ENCODE data around the gene PEAR1.

The PEAR1 gene

GRCh38 chr1:156845953-156846545 lies 47.5 kb upstream of the PEAR1 start:
- no peak for DNase-seq

GRCh38 chr1:156846643-156847042 lies 46.9 kb upstream of the PEAR1 start:
- TF ChIP-seq CTCF (IDR thresholded peaks at IDR 0.05; ENCODE audit: low read depth, low read length): no peak

More at GRCh38 chr1:156845953-156846545, 47.5 kb upstream of the PEAR1 start:
- Histone ChIP-seq H3K27ac (no peak overlapping the region), H3K4me3 (ENCODE audit: low read depth, low read length) (no peak overlapping the region), H3K36me3 (no peaks in the 10 kb centered on the region), H3K27me3 (ENCODE audit: insufficient read depth, low read depth, severe bottlenecking) (no peaks in the 10 kb centered on the region), H3K9me3 (ENCODE audit: severe bottlenecking) (no peaks in the 10 kb centered on the region)
- no peak for TF ChIP-seq CTCF (IDR thresholded peaks at IDR 0.05; ENCODE audit: low read depth, low read length)

GRCh38 chr1:156847591-156848460 lies 45.7 kb upstream of the PEAR1 start:
- H3K27ac ChIP-seq: no peak overlapping the region
- no peaks in the 10 kb centered on the region for H3K9me3 ChIP-seq (ENCODE audit: severe bottlenecking)
- no peak for DNase-seq
- no peaks in the 10 kb centered on the region for H3K27me3 ChIP-seq (ENCODE audit: insufficient read depth, low read depth, severe bottlenecking)
- no peak overlapping the region for H3K4me3 ChIP-seq (ENCODE audit: low read depth, low read length)
- TF ChIP-seq CTCF (IDR thresholded peaks at IDR 0.05; ENCODE audit: low read depth, low read length): no peak
- H3K36me3 ChIP-seq: no peaks in the 10 kb centered on the region

More at GRCh38 chr1:156846643-156847042, 46.9 kb upstream of the PEAR1 start:
- Histone ChIP-seq H3K4me3 (ENCODE audit: low read depth, low read length) (no peak overlapping the region), H3K27me3 (ENCODE audit: insufficient read depth, low read depth, severe bottlenecking) (no peaks in the 10 kb centered on the region), H3K9me3 (ENCODE audit: severe bottlenecking) (no peaks in the 10 kb centered on the region), H3K27ac (no peak overlapping the region), H3K36me3 (no peaks in the 10 kb centered on the region)
- DNase-seq: no peak

- DNase-seq: no peak
- H3K9me3 ChIP-seq (ENCODE audit: severe bottlenecking): no peaks in the 10 kb centered on the region
- H3K27me3 ChIP-seq (ENCODE audit: insufficient read depth, low read depth, severe bottlenecking): no peaks in the 10 kb centered on the region
- no peak overlapping the region for H3K4me3 ChIP-seq (ENCODE audit: low read depth, low read length)
- no peaks in the 10 kb centered on the region for H3K36me3 ChIP-seq
- no peak overlapping the region for H3K27ac ChIP-seq
- no peak for TF ChIP-seq CTCF (IDR thresholded peaks at IDR 0.05; ENCODE audit: low read depth, low read length)
Measured at GRCh38 chr1:156848461-156849150, 44.9 kb upstream of the PEAR1 start.

GRCh38 chr1:156849151-156849496 lies 44.4 kb upstream of the PEAR1 start:
- no peak overlapping the region for H3K27ac ChIP-seq
- no peaks in the 10 kb centered on the region for H3K36me3 ChIP-seq
- no peak overlapping the region for H3K4me3 ChIP-seq (ENCODE audit: low read depth, low read length)
- no peak for TF ChIP-seq CTCF (IDR thresholded peaks at IDR 0.05; ENCODE audit: low read depth, low read length)
- no peaks in the 10 kb centered on the region for H3K27me3 ChIP-seq (ENCODE audit: insufficient read depth, low read depth, severe bottlenecking)
- no peaks in the 10 kb centered on the region for H3K9me3 ChIP-seq (ENCODE audit: severe bottlenecking)
- DNase-seq: no peak
